Stimulated activated CD4-positive, alpha-beta T cell treated with anti-CD3 and anti-CD28 coated beads, Interleukin-15, amount 100 ng/mL, for 1 hour (primary cell): ENCODE data around the gene IFNLR1.

Experiments used
- DNase-seq, 2 donors: peaks; one replicate each; pipeline ENCODE4 v3.0.0-alpha.2; 2020; ENCODE audit warnings: low read depth in 1 of 2, low spot score in 1 of 2

Gene IFNLR1

GRCh38 chr1:24150234-24151174 is 36.6 kb downstream of the IFNLR1 start:
- DNase-seq, result peak; percentile 73 to 88

DNA sequence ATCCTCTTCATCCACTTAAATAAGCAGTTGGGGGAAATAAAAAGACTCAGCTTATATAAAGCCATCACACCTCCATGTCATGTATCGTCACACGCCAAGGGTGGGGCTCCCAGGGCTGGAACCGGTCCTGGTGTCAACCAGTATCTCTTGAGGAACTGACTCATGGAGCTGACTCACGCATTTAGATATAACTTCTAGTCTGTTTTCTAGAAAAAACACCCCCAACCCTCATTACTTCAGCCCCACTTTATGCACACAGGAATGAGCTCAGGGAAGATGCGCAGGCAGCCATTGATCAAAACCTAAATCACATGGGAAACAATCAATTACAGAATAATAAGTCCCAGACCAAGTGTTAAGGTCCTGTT is 37.2 kb downstream of the IFNLR1 start:
- peak in 1 of 2 donors; percentile 30 for DNase-seq

- no peak for DNase-seq
Observed at GRCh38 chr1:24147816-24148215, 39.3 kb downstream of the IFNLR1 start.

DNA sequence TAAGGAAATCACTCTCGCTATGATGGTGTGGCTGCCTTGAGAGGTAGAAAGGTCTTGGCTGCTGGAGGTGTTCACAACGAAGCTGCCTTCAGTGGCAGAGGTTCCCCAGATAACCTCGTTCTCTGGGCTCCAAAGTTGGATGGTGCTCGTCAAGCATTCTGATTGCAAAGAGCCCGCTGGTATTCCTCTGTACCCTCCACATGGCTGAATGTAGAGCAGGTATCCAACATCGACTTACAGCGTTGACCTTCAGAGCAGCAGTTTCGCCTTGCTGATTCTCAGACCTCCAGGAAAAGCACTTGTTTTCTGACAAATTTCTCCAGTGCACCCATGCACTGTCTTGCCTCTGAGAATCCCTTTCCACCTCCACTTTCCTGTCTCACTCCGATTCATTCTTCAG is 39.9 kb downstream of the IFNLR1 start:
- no peak for DNase-seq

GRCh38 chr1:24142546-24143534 is 44.2 kb downstream of the IFNLR1 start, which contains the start of gene IL22RA1:
IL22RA1 (minus strand) TSS chr1:24143140; CDS start chr1:24143082, 58 bp downstream.
- no peak for DNase-seq

DNA sequence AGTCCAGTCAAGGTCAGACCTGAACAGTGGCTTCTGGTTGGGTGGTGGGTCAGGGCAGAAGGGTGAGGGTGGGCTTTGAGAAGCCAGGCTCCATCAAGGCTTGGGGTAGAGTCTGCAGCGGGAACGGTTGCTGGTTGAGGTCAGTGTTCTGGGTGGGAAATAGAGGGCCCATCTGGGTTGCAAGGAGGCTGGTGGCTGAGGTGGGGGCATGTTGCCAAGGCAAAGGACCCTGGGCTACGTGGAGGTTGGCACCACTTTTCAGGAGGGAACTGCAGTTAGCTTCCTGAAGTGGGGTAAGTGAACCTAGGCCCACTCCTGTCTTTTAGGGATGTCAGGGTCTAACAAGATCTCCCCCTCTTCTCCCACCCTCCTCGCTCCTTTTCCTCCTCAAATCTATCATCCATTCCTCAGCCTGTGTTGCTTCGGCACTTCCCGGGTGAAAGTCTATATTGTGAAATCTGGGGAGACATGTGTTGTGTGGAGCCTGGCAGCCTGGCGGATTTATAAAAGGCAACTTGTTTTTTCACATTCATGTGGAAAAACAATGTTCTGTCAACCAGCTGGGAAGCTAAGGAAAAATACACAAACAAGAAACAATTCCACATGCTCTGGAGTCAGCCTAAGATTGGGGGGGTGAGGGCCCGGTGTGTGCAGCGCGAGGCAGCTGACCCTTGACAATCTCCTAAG is 45.6 kb downstream of the IFNLR1 start:
- no peak for DNase-seq

- no peak for DNase-seq
Observed at GRCh38 chr1:24140741-24141181, 46.3 kb downstream of the IFNLR1 start.

DNA sequence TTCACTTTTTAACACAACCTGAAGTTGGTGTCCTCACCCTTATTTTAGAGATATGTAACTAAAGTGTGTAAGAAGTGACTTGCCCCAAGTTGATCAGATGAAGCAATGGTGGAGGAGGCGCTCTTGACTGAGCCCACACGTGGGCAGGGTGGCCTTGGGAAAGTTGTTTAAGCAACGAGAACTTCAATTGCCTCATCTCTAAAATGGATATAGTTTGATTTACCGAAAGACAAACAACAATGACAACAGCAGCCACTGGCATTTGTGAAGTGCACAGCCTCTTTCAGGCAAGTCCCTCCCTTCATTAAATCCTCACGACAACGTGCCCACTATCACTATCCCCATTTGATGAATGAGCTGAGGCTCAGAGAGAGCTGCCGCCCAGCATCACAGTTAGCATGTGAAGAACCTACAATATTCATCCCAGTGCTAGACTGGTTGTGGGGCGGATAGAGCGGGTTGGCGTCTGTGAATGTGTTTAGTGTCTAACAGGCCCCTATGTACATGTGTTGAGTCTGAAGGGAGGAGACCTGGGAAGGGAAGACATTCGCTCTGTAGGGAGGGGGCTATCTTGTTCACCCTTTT is 47.2 kb downstream of the IFNLR1 start:
- DNase-seq, result no peak

- no peak for DNase-seq
Observed at GRCh38 chr1:24139222-24139489, 47.9 kb downstream of the IFNLR1 start.

- DNase-seq, result no peak
Observed at GRCh38 chr1:24138476-24139221, 48.4 kb downstream of the IFNLR1 start.

- no peak for DNase-seq
Observed at GRCh38 chr1:24136956-24137539, 50.0 kb downstream of the IFNLR1 start.

- DNase-seq, result no peak
Observed at GRCh38 chr1:24134376-24134775, 52.7 kb downstream of the IFNLR1 start.

GRCh38 chr1:24133819-24134218 is 53.3 kb downstream of the IFNLR1 start:
- no peak for DNase-seq

DNA sequence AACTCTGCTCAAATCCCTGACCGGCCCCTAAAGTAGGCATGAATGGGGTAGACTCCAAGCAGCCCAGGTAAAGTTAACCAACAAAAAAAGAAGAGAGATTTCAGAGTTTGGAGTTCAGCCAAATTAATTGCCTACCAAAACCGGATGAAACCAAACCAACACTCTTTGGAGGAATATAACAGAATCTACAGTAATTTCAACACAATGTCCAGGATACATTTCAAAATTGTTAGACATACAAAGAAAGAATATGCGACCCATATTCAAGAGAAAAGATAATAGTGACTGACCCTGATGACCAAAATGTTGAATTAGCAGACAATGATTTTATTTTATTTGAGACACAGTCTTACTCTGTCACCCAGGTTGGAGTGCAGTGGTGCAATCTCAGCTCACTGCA is 56.7 kb downstream of the IFNLR1 start:
- DNase-seq, result no peak

DNA sequence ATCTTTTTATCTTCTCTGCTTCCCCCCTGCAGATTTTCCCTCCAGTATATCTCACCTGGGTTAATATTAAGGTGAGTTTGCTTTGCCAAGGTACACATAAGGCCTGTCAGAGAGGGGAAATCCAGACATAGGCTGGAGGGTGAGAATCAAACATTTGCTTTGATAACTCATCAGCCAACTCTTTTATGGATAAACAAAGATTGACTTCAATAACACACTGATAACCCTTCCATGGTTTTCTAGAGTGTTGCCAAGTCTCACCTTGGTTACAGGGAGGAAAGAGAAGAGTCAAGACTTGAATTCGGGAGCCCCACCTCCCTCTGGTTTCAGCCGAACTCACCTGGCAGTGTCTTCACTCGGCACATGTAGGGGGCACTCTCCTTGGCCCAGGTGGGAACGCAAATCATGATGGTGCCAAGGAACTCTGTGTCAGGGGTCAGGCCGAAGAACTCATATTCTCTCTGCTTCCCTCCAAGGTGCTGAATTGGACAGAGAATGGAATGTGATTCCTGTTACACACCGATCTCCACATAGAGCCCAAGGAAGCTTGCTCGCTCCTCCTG is 59.2 kb downstream of the IFNLR1 start:
- no peak for DNase-seq

GRCh38 chr1:24127134-24127800 is 59.8 kb downstream of the IFNLR1 start:
- DNase-seq, result no peak

GRCh38 chr1:24126672-24127023 is 60.4 kb downstream of the IFNLR1 start:
- no peak for DNase-seq

DNA sequence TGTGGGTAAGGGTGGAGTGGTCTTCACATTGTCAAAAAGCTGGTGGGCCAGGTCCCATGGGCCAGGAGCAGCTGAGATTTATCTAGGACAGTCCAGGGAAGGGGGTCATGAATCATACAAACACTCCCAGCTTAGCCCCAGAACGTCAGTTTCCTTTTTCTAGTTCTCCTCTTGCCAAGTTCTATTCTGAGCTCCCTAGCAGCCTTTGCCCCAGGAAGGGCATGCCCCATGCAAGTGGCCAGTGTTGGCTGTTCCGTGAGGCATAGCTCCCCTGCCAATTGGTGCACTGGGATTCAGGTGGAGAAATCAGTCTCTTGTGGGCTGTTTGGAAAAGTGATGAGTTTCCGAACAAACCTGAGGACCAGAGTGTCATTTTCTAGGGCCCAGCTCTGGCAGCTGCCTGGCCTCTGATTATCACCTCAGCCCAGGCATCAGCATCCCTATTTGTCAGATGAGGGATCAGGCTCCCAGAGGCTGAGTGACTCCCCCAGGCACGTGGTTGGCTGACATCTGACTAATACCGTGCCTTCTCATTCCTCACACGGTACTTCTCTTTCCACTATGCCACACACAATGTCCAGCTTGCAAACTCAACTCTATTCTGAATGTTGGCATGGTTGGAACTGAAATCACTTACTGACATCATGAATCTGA is 60.9 kb downstream of the IFNLR1 start:
- no peak for DNase-seq

- DNase-seq, result no peak
Observed at GRCh38 chr1:24125456-24125855, 61.6 kb downstream of the IFNLR1 start.
